HepG2 (cell line): ENCODE data around the gene KCNQ1OT1. TPM values are rescaled to one million over a fixed set of nuclear protein-coding genes. Genes with fewer than 3 reads are reported as not detected.

Experiments
- CHCHD3 ChIP-seq: sonication (generic); formaldehyde crosslinking; IDR thresholded peaks from 2 replicates; pipeline ENCODE4 v1.8.0; 2022; ENCODE audit warnings: mild to moderate bottlenecking, missing genetic modification reagents, moderate library complexity
- ELK4 ChIP-seq: sonication (generic); formaldehyde crosslinking; IDR thresholded peaks from 2 replicates; pipeline ENCODE4 v1.9.0; 2021; ENCODE audit warnings: missing genetic modification reagents, borderline replicate concordance
- HCFC1 ChIP-seq: fragments of 150-350 bp; IDR thresholded peaks from 2 replicates; pipeline ENCODE4 v1.6.1; 2014; ENCODE audit warnings: low read depth, low read length
- HIVEP1 ChIP-seq: sonication (generic); formaldehyde crosslinking; IDR thresholded peaks from 2 replicates; pipeline ENCODE4 v1.4.0; 2020; ENCODE audit warnings: mild to moderate bottlenecking, missing genetic modification reagents
- HNRNPUL1 ChIP-seq: fragments of 200-400 bp; formaldehyde crosslinking; IDR thresholded peaks from 2 replicates; pipeline ENCODE4 v1.6.1; 2017; ENCODE audit warnings: low read depth, mild to moderate bottlenecking, low read length, moderate library complexity
- IKZF5 ChIP-seq: IDR thresholded peaks from 2 replicates; pipeline ENCODE4 v1.6.1; 2018; ENCODE audit warnings: missing genetic modification reagents, mild to moderate bottlenecking, missing compliant biosample characterization
- KAT8 ChIP-seq: IDR thresholded peaks from 2 replicates; pipeline ENCODE4 v1.6.1; 2016; ENCODE audit warnings: missing genetic modification reagents, missing compliant biosample characterization
- MEF2D ChIP-seq: sonication (generic); formaldehyde crosslinking; IDR thresholded peaks from 2 replicates; pipeline ENCODE4 v1.5.1; 2020; ENCODE audit warnings: mild to moderate bottlenecking, missing genetic modification reagents
- MIER3 ChIP-seq: IDR thresholded peaks from 2 replicates; pipeline ENCODE4 v1.6.1; 2016; ENCODE audit warnings: missing compliant biosample characterization, borderline replicate concordance
- NR2F6 ChIP-seq, 2 experiments: IDR thresholded peaks; 2 replicates each; pipeline ENCODE4 v1.6.1; 2016; ENCODE audit warnings: antibody characterized with exemption in 1 of 2, mild to moderate bottlenecking in 1 of 2
- POLR2A ChIP-seq, 2 experiments: IDR thresholded peaks; 2 replicates each; pipeline ENCODE4 v1.6.1; 2011; ENCODE audit warnings: low read depth in 2 of 2, low read length in 2 of 2, mild to moderate bottlenecking in 1 of 2, moderate library complexity in 1 of 2; ENCODE audit not compliant: insufficient read depth in 1 of 2
- SMARCC2 ChIP-seq: fragments of 450-650 bp; IDR thresholded peaks from 2 replicates; pipeline ENCODE4 v1.6.1; 2017; ENCODE audit warnings: antibody characterized with exemption, mild to moderate bottlenecking
- SPEN ChIP-seq: sonication (generic); formaldehyde crosslinking; IDR thresholded peaks from 2 replicates; pipeline ENCODE4 v1.5.1; 2020; ENCODE audit warnings: low read depth, mild to moderate bottlenecking, missing genetic modification reagents
- TIGD3 ChIP-seq: sonication (generic); formaldehyde crosslinking; IDR thresholded peaks from 2 replicates; pipeline ENCODE4 v1.5.1; 2020; ENCODE audit warnings: mild to moderate bottlenecking, missing genetic modification reagents, borderline replicate concordance
- TMF1 ChIP-seq: sonication (generic); formaldehyde crosslinking; IDR thresholded peaks from 2 replicates; pipeline ENCODE4 v1.8.1; 2022; ENCODE audit warnings: low read depth, missing genetic modification reagents
- ZMYM4 ChIP-seq: sonication (generic); formaldehyde crosslinking; IDR thresholded peaks from 2 replicates; pipeline ENCODE4 v1.8.1; 2023; ENCODE audit warnings: mild to moderate bottlenecking, missing genetic modification reagents
- ZNF256 ChIP-seq: sonication (generic); formaldehyde crosslinking; conservative IDR thresholded peaks from 2 replicates; pipeline ENCODE4 v1.4.0; 2020; ENCODE audit warnings: missing genetic modification reagents
- ZNF30 ChIP-seq: sonication (generic); formaldehyde crosslinking; IDR thresholded peaks from 2 replicates; pipeline ENCODE4 v1.5.0; 2020; ENCODE audit warnings: mild to moderate bottlenecking, missing genetic modification reagents
- ZNF441 ChIP-seq: sonication (generic); formaldehyde crosslinking; IDR thresholded peaks from 2 replicates; pipeline ENCODE4 v1.7.0; 2021; ENCODE audit warnings: missing genetic modification reagents, borderline replicate concordance
- ZNF564 ChIP-seq: sonication (generic); formaldehyde crosslinking; IDR thresholded peaks from 2 replicates; pipeline ENCODE4 v1.8.1; 2023; ENCODE audit warnings: mild to moderate bottlenecking, missing genetic modification reagents
- ZNF580 ChIP-seq: IDR thresholded peaks from 2 replicates; pipeline ENCODE4 v1.6.1; 2016; ENCODE audit warnings: low read depth, borderline replicate concordance
- ZNF687 ChIP-seq: sonication (generic); formaldehyde crosslinking; IDR thresholded peaks from 2 replicates; pipeline ENCODE4 v1.5.1; 2020; ENCODE audit warnings: mild to moderate bottlenecking, missing genetic modification reagents, moderate library complexity
- ZNF7 ChIP-seq: IDR thresholded peaks from 2 replicates; pipeline ENCODE4 v1.6.1; 2016; ENCODE audit warnings: missing biosample characterization, missing genetic modification reagents
- ZNF703 ChIP-seq: sonication (generic); formaldehyde crosslinking; IDR thresholded peaks from 2 replicates; pipeline ENCODE4 v1.5.1; 2020; ENCODE audit warnings: missing genetic modification reagents, mild to moderate bottlenecking, moderate library complexity, borderline replicate concordance
- ZNF75D ChIP-seq: sonication (generic); formaldehyde crosslinking; IDR thresholded peaks from 2 replicates; pipeline ENCODE4 v1.8.1; 2023; ENCODE audit warnings: missing genetic modification reagents, mild to moderate bottlenecking, borderline replicate concordance
- polyA plus RNA-seq, 8 experiments: library from polyadenylated mRNA; depleted of rRNA in 3 of 8; stranded (reverse) in 7 of 8; unstranded in 1 of 8; fragments of >200 nt; fragmentation: Illumina TruSeq in 4 of 8; extraction: Trizol in 4 of 8; gene quantifications; 2 replicates each; pipeline versions ENCODE4 v1.2.1 to v1.2.3, GENCODE V29; 2011 to 2016; ENCODE audit warnings: low read depth in 4 of 8, missing spikeins in 1 of 8, mixed read lengths in 1 of 8; ENCODE audit not compliant: insufficient read depth in 1 of 8
- total RNA-seq, 5 experiments: library from RNA; depleted of rRNA; stranded (reverse); fragments of >200 nt; fragmentation: Illumina TruSeq; extraction: Trizol; gene quantifications; 2 replicates each; pipeline ENCODE4 v1.2.3, GENCODE V29; 2016; ENCODE audit warnings: low read depth in 1 of 5

The KCNQ1OT1 gene
- total and polyA plus RNA-seq, 2 of the 13 experiments (the other 11 are each of a cell fraction or from before 2014, with no cell fraction given), result 1.3 to 18.9 TPM

GRCh38 chr11:2691355-2691761, 8.4 kb downstream of the KCNQ1OT1 start (continued):
- 0 out of 2 replicates have a peak, but pooled peaks have one; percentile 49 for TF ChIP-seq IKZF5 (CRISPR knock-in tag)
- TF ChIP-seq ZNF703, result no peak; the same call in 1 of the 2 replicates
- TF ChIP-seq MIER3, result no peak
- TF ChIP-seq MEF2D, result no peak
- no peak for TF ChIP-seq ZNF256 (CRISPR knock-in tag)
- TF ChIP-seq HNRNPUL1, result no peak
- TF ChIP-seq KAT8, result 0 out of 2 replicates have a peak, but pooled peaks have one; percentile 18
- TF ChIP-seq ELK4 (CRISPR knock-in tag), result no peak
- no peak for TF ChIP-seq ZNF441 (CRISPR knock-in tag)
- no peak for TF ChIP-seq SMARCC2
- TF ChIP-seq TMF1 (CRISPR knock-in tag), result no peak
- TF ChIP-seq ZMYM4 (CRISPR knock-in tag), result no peak
- TF ChIP-seq HCFC1, result no peak
- TF ChIP-seq HIVEP1, result 0 out of 2 replicates have a peak, but pooled peaks have one; percentile 25
- TF ChIP-seq ZNF30 (CRISPR knock-in tag), result no peak
- no peak; the same call in 1 of the 2 replicates for TF ChIP-seq NR2F6 (IDR thresholded peaks at IDR 0.05)
- TF ChIP-seq NR2F6 (CRISPR knock-in tag; IDR thresholded peaks at IDR 0.05), result peak; percentile 33
- TF ChIP-seq POLR2A (IDR thresholded peaks at IDR 0.05; ENCODE audit: insufficient read depth in 1 of 2, low read depth in 2 of 2, low read length in 2 of 2), result peak in 1 of 2 experiments; percentile 17; a peak in 1 of 4 replicates
- TF ChIP-seq ZNF75D (CRISPR knock-in tag), result no peak
- no peak for TF ChIP-seq TIGD3 (CRISPR knock-in tag)
- no peak for TF ChIP-seq ZNF580 (CRISPR knock-in tag)
- TF ChIP-seq CHCHD3 (CRISPR knock-in tag), result no peak
- TF ChIP-seq ZNF564, result no peak
- TF ChIP-seq ZNF7, result no peak
- peak; percentile 49; the same call in 1 of the 2 replicates for TF ChIP-seq ZNF687 (CRISPR knock-in tag)
- no peak for TF ChIP-seq SPEN
